ENCODE measurements around the gene FBXW9.

GRCh38 chr19:12666265-12667048 is 30.0 kb downstream of the FBXW9 start, which contains the start of the genes MAN2B1 and WDR83:
- TF ChIP-seq POLR2A (IDR thresholded peaks at IDR 0.05) = peak in 3 of 4 donors; percentile 36 to 65 (median 38)
- TF ChIP-seq CTCF (IDR thresholded peaks at IDR 0.05) = no peak
- no peak for TF ChIP-seq EP300 (IDR thresholded peaks at IDR 0.05)
